HG02852 (cell line): Measurements from ENCODE around the gene MB21D2.
A peak's percentile ranks its signal among the peaks of the same experiment; 100 is the strongest.
"Not testable (repeated sequence)": the region's sequence is repeated elsewhere in the genome, so short reads cannot be mapped to it uniquely, and the experiment has no call there.

Experiments used
- ATAC-seq: cut with Tn5 transposase; IDR thresholded peaks from one replicate; pipeline ENCODE4 v1.9.1; 2021; ENCODE audit warnings: mild to moderate bottlenecking, moderate library complexity; ENCODE audit not compliant: unreplicated experiment

The MB21D2 gene

DNA sequence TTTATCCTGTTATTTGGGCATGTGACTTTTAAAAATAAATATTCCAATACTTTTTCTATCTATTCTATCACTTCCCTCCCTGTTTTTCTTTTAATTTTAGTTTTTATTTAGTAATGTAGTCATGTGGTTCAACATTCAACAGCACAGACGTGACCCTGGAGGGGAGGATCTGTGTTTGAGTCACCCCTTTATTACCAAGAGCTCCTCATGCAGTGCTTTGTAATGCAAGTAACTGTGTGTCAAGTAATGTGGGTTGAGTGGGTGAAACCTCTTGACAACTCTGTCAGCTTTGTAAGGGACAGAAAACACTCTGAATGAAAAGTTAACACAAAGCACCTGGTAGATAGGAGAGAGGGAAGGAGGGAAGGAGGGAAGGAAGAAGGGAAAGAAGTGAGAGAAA, 100.6 kb downstream of the MB21D2 start:
- peak; percentile 59 for ATAC-seq

DNA sequence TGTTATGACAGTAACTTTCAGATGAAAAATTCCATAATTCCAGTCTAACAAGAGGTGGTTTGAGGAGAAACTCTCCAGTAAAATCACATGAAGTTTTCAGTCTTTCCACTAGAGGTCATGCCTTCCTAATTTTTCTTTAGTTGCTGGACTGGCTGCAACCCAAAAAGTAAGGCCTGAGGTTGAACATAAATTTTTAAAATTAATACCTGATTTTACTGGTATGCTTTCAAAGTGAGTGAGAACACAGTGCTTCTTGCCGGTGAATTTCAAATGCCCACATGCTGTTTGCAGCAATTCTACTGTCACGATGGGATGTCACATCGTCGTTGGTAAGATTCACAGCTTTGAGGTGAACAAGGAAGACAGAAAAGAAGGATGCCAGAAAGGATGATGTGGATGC, 101.3 kb downstream of the MB21D2 start:
- ATAC-seq: no peak

DNA sequence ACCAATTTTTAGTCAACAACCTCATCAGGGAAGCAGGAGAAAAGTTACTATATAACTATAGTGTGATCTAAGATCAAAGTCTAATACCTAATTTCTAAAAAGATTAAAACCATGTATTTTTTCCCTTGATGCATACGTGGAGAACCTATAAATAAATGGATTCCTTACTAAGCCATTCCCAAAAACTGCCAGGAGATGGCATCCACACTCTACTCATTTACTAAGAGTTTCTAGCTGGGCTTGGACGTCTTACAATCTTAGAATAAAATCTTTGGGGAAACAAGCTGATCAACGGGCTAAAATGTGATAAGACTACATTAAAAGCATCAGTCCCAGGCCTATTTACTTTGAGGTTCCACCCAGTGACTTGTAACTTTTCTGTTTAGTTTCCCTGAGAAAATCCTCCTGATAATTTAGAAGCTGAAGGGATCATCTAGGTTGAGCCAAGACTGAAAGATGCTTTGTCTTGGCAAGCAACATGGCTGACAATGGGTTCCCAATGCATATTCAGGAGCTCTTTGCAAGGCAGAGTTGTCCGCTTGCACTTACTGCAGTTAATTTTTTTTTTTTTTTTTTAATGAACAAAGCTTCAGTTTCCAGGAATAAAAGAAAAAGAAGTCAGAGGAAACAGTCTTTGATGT, 104.8 kb downstream of the MB21D2 start:
- ATAC-seq: no peak

DNA sequence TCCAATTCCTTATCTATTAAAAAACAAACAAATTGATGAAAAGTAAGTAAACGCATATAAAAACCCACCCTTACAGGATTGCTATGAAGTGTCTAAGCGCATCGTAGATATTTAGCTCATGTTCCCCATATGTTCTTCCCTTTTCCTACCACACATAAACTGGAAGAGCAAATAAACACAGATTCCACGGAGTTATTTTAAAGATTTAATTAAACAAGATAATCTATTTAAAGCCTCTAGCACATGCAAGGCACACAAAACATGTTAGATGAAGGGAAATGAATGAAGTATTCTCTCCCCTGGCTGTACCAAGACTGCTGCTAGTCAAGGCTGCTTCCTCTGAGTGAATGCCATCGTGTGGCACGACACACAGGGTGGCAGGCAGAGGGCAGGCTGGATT, 111.9 kb downstream of the MB21D2 start:
- no peak for ATAC-seq

DNA sequence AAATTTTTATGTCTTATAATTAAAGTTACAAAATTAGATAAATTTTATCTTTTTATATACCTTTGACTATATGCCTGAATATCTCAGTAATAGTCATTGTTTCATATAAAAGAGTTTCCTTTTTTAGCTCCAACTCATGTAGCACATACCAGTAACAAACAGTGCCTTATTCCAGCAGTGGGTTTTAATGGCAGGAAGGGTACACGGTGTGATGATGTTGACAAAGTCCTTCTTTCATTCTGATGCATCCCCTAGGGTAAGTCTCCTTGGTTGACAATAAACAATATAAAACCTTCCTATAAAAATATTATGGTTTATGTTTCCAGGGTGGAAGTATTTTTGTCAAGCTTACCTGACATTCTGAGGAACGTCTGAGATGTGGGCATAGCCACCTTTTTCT, 113.2 kb downstream of the MB21D2 start:
- ATAC-seq: no peak

DNA sequence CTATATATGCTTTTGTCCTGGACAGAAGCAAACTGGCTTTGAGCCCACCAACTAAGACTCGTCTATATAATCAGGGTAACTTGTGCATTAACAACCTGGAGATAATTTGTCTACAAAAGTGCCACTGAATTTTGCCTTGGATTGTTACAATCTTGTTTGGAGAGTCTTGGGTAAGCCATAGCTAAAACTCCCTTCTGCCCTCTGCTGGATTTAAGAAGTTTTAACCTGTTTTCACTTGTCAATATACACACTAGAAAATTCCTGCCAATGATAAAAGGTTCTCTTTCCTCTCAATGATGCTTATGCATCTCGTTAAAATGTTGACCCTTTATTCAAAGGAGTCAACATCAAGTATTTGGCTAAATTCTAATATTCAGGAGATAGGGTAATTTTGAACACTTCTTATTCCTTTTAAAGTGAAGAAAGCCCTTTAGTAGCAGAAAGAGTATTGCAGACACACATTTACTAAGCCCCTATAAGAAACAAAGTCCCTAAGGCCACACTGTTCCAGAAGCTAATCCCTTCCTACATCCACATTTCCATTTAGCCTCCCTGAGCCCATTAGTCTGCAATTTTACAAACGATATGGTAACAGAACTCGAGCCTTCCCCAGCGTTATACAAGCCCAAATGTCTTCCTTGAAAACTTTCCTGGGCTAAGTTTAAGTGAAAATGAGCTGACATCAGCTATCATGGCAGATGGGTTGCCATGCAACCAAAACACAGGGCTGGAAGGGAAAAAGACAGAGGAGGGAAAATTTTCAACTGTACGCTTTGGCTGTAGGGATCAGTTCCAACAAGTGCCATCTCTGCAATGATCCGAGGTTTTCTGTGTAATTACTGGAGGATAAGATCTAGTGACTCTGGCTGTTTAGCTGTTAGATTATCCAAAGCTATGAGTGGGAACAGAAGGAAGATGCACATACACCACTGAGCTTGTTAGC, 114.4 kb downstream of the MB21D2 start:
- ATAC-seq: peak; percentile 55

DNA sequence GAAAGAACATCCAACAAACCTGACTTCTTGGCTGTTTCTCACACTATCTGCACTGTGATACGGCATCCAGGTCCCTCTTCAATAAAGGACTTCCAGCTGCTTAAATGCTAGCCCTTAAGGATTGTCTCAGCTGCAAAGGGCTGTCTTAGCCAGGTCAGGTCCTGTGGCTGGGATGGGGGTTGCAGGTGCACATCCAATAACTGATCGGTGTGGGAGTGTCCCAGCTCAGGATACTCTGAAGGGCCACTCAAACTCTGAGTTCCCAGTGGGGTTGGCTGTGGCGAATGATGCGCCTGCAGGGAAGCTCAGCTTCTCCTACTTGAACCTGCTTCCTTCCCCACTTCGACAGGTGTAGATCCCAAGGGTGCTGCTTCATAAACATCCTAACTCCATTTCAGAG, 115.7 kb downstream of the MB21D2 start:
- ATAC-seq: no peak

DNA sequence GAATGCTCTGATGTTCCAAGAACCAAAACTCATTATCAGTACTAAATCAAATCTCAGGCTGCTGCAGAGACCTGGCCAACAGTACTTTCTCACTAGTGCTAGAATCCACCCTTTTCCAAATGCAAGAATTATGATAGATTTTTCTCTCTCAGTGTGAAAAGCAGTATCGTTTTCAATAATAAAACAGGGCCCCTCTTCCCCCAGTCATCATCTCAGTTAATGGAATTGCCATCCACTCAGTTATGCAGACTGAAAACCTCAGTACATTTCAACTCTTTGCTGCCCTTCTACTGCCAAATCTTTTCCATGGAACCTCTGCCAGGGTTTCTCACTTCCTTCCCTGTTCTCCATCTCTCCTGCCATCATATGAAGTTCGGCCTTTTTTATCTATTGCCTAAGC, 117.9 kb downstream of the MB21D2 start:
- no peak for ATAC-seq

DNA sequence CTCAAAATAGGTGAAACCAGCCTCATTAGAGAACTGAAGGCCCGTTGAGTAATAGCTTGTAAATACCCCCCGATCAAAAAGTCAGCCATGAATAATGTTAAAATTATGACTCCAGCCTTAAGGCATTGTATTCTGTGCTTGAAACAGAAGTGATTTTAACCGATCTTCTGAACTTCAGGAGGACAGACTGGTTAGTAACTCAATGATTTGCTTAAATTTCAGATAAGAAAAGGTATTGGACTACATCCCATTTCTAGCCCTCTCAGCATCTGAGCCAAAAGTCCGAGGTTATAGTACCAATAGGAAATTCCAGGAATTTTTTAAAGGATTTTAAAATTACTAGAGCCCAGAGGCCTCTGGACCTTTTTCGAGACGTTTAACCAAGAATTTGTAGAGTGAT, 122.6 kb downstream of the MB21D2 start:
- no peak for ATAC-seq

DNA sequence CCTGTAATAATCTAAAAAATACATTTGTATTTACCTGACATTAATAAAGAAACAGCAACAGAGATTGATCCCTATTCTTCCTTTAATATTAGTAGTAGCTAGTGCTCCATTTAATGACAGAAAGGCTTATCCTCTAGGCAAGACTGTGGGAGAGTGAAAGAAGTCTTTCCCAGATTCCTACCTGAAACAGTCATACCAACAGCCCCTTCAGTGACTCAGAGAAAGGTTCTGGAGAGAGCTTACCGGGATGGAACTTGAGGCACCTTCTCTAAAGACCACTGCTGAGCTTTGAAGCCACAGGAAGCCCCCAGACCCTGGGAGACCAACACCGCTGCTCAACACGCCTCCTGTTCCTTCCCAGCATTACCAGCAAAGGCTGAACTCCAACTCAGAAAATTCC, 123.4 kb downstream of the MB21D2 start:
- ATAC-seq: no peak

DNA sequence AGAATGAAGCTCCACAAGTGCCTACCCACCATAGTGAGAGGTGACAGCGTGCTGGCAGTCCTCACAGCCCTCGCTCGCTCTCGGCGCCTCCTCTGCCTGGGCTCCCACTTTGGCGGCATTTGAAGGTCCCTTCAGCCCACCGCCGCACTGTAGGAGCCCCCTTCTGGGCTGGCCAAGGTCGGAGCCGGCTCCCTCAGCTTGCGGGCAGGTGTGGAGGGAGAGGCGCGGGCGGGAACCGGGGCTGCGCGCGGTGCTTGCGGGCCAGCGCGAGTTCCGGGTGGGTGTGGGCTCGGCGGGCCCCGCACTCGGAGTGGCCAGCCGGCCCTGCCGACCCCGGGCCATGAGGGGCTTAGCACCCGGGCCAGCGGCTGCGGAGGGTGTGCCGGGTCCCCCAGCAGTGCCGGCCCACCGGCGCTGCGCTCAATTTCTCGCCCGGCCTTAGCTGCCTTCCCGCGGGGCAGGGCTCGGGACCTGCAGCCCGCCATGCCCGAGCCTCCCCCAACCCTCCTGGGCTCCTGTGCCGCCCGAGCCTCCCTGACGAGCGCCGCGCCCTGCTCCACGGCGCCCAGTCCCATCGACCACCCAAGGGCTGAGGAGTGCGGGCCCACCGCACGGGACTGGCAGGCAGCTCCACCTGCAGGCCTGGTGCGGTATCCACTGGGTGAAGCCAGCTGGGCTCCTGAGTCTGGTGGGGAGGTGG, 128.7 kb downstream of the MB21D2 start:
- ATAC-seq: not testable (repeated sequence)

DNA sequence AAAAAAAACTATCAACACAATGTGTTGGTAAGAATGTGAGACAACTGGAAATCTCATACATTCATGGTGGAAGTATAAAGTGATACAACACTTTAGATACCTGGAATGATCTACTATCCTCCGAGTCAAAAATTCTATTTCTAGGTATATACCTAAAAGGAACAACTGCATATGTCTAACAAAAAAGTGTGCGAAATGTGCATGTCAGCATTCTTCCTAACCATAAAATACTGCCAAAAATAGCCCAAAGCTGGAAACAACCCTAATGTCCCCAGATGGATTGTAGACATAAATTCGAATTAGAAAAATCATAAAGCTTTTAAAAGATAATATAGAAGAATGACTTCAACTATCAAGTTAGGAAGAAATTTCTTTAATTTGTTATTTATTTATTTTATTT, 139.1 kb downstream of the MB21D2 start:
- no peak for ATAC-seq

DNA sequence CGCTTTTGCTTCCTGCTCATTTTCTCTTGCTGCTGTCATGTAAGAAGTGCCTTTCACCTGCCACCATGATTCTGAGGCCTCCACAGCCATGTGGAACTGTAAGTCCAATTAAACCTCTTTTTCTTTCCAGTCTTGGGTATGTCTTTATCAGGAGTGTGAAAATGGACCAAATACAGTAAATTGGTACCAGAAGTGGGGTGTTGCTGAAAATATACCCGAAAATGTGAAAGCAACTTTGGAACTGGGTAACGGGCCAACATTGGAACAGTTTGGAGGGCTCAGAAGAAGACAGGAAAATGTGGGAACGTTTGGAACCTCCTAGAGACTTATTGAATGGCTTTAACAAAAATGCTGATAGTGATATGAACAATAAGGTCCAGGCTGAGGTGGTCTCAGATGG, 143.3 kb downstream of the MB21D2 start:
- not testable (repeated sequence) for ATAC-seq

DNA sequence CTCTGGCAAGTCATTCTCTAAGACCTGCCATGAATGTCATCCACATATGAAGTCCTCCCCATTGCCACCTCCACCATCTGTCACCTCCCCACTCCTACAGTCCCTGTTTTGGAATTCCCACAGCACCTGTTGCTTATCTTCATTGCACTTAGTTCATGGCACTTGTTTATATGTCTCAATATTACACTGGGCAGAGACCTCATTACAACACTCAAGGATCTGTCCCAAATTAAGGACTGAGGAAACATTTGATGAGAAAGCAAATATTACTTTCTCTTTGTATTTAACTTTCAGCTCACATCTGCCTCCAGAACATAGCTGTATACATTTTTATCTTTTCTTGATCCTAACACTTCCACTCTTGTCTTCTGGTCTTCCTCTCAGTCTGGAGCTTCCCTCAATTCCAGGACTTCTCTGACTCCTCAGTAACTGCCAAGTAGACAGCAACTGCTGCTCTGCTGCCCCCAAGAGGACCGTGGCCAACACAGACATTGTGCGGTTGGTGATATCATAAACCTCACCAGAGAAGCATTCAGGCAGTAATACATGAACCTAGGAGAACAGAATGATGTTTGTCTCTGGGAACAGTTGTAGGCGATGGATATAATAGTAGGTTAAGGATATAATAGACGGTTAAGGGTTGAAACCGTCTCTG, 145.3 kb downstream of the MB21D2 start:
- no peak for ATAC-seq

DNA sequence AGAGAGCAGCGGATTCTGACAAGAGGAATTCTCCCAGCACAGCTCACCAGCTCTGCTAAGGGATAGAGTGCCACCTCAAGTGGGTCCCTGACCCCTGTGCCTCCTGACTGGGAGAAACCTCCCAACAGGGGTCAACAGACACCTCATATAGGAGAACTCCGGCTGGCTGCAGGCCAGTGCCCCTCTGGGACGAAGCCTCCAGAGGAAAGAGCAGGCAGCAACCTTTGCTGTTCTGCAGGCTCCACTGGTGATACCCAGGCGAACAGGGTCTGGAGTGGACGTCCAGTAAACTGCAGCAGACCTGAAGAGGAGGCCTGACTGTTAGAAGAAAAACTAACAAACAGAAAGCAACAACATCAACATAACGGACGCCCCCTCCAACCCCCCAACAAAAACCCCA, 159.0 kb downstream of the MB21D2 start:
- ATAC-seq: no peak

DNA sequence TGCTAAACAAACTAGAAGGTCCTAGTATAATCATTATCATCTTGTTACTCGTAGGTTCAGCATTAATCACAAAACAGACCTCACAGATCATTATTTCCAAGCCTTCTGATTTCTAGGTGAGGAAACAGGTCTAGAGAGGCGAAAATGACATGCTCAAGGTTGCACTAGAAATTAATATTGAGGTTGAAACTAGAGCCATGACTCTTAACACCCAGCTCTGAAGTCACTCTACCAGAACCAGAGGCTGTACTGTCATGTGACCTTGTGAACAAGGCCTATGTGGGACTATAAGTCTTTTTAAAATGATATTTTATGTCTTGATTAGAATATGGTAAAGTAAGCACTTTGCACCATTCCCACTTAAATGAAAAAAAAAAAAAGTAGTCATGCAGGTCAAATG, 166.5 kb downstream of the MB21D2 start:
- ATAC-seq: no peak

DNA sequence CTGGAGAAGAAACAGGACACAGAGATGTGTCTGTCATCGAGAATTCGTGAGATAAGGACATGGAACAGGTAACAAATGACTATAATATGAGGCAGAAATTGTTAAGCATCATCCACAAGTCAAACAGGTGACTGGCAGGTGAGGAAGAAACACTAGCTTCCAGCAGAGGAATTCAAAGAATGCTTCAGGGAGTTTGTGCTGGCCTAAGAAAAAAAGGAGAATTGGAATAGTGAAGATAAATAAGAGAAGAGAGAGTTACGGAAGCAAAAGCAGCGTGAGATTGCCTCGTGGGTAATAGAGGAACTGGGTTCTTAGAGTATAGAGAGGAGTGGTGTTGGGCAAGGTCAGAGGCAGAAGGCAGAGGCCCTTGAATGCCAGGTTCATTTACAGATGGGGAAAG, 167.5 kb downstream of the MB21D2 start:
- ATAC-seq: no peak

DNA sequence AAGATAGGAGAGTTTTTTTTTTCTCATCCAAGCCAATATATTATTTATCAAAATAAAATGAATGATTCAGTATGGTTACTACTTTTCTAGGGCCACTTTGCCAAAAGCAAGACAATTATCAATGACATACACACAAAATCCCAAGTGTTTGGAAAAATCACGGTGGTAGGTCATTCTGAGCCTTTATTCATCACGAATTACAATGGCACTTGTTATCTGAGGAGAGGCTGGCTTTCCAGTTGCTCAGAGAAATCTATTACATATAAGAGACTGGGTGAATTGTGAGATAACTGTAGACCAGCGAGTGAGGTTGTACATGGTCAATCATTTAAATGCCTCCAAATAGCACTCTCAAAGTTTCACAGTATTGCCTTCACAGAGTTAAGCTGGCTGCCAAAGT, 169.9 kb downstream of the MB21D2 start:
- ATAC-seq: no peak

DNA sequence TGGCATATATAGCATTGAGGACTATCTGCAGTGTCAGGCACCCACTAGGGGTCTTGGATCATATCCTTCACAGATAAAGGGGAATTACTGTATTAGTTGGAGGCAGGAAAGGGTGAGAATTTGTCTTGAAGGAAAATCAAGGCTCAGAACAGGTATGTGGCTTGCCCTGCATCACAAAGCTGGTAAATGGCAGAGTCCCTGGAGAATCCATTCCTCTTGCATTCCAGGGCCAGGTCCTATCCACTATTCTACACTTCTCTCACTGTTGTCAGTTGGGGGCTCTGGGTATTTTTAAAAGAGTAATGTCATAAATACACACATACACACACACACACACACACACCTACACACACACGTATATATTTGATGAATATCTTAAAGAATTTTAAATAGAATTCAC, 170.5 kb downstream of the MB21D2 start:
- no peak for ATAC-seq
